H9 (cell line): ENCODE measurements around the gene DDIT4. TPM values are rescaled to one million over a fixed set of nuclear protein-coding genes. Genes with fewer than 3 reads are reported as not detected.

ENCODE experiments used
- DNase-seq: peaks from one replicate; pipeline ENCODE4 v3.0.0-alpha.2; 2017
- H2AFZ ChIP-seq: one replicate; pipeline ENCODE4 v1.6.1; 2013; ENCODE audit warnings: mild to moderate bottlenecking, low read length, control low read depth, moderate library complexity
- H2AK5ac ChIP-seq: 2 replicates; pipeline ENCODE4 v1.6.1; 2013; ENCODE audit warnings: low read length, control low read depth, mixed read lengths; ENCODE audit not compliant: insufficient read length
- H2BK120ac ChIP-seq: one replicate; pipeline ENCODE4 v1.6.1; 2013; ENCODE audit warnings: low read depth, mild to moderate bottlenecking, low read length, control low read depth, inconsistent platforms; ENCODE audit not compliant: poor library complexity, severe bottlenecking
- H2BK12ac ChIP-seq: 2 replicates; pipeline ENCODE4 v1.6.1; 2013; ENCODE audit warnings: low read length, control low read depth, mixed read lengths, low read depth; ENCODE audit not compliant: insufficient read length
- H2BK15ac ChIP-seq: 2 replicates; pipeline ENCODE4 v1.6.1; 2013; ENCODE audit warnings: low read depth, low read length, control low read depth
- H2BK20ac ChIP-seq: one replicate; pipeline ENCODE4 v1.6.1; 2013; ENCODE audit warnings: low read depth, mild to moderate bottlenecking, low read length, control low read depth, inconsistent platforms; ENCODE audit not compliant: poor library complexity, severe bottlenecking
- H2BK5ac ChIP-seq: 2 replicates; pipeline ENCODE4 v1.6.1; 2013; ENCODE audit warnings: low read length, control low read depth, mixed read lengths; ENCODE audit not compliant: insufficient read length
- H3K14ac ChIP-seq: 2 replicates; pipeline ENCODE4 v1.6.1; 2013; ENCODE audit warnings: low read length, control low read depth; ENCODE audit not compliant: insufficient read depth
- H3K18ac ChIP-seq: 2 replicates; pipeline ENCODE4 v1.6.1; 2013; ENCODE audit warnings: low read depth, mild to moderate bottlenecking, mixed read lengths, low read length, control low read depth; ENCODE audit not compliant: insufficient read length
- H3K23ac ChIP-seq: 2 replicates; pipeline ENCODE4 v1.6.1; 2013; ENCODE audit warnings: low read length, control low read depth, mixed read lengths, low read depth; ENCODE audit not compliant: insufficient read length
- H3K23me2 ChIP-seq: 2 replicates; pipeline ENCODE4 v1.6.1; 2013; ENCODE audit warnings: low read depth, mild to moderate bottlenecking, mixed read lengths, low read length, control low read depth; ENCODE audit not compliant: insufficient read length, poor library complexity, severe bottlenecking
- H3K27ac ChIP-seq: 2 replicates; pipeline ENCODE4 v1.5.1; 2013; ENCODE audit warnings: low read length, control low read depth, mixed read lengths, low read depth; ENCODE audit not compliant: insufficient read length
- H3K27me3 ChIP-seq: 2 replicates; pipeline ENCODE4 v1.6.1; 2013; ENCODE audit warnings: low read length, control low read depth, inconsistent platforms; ENCODE audit not compliant: insufficient read depth
- H3K4ac ChIP-seq: 2 replicates; pipeline ENCODE4 v1.6.1; 2013; ENCODE audit warnings: low read depth, mild to moderate bottlenecking, control low read depth, inconsistent platforms, low read length, moderate library complexity
- H3K4me1 ChIP-seq: 2 replicates; pipeline ENCODE4 v1.6.1; 2013; ENCODE audit warnings: low read length, control low read depth, inconsistent platforms; ENCODE audit not compliant: insufficient read depth
- H3K4me2 ChIP-seq: 2 replicates; pipeline ENCODE4 v1.6.1; 2013; ENCODE audit warnings: low read length, control low read depth, mixed read lengths; ENCODE audit not compliant: insufficient read length, insufficient read depth
- H3K56ac ChIP-seq: 2 replicates; pipeline ENCODE4 v1.6.1; 2013; ENCODE audit warnings: low read depth, mild to moderate bottlenecking, mixed read lengths, low read length, control low read depth; ENCODE audit not compliant: insufficient read length
- H3K79me1 ChIP-seq: 2 replicates; pipeline ENCODE4 v1.6.1; 2013; ENCODE audit warnings: low read depth, mild to moderate bottlenecking, moderate library complexity, low read length, control low read depth, inconsistent platforms; ENCODE audit not compliant: insufficient read depth, poor library complexity, severe bottlenecking
- H3K79me2 ChIP-seq: 2 replicates; pipeline ENCODE4 v1.6.1; 2013; ENCODE audit warnings: low read length, control low read depth, inconsistent platforms; ENCODE audit not compliant: insufficient read depth
- H3K9ac ChIP-seq: 2 replicates; pipeline ENCODE4 v1.6.1; 2013; ENCODE audit warnings: low read length, control low read depth, mixed read lengths; ENCODE audit not compliant: insufficient read length; ENCODE audit errors: extremely low read depth
- H3K9me3 ChIP-seq: one replicate; pipeline ENCODE4 v1.6.1; 2013; ENCODE audit warnings: low read depth, low read length, inconsistent platforms; ENCODE audit not compliant: control insufficient read depth
- H3T11ph ChIP-seq: one replicate; pipeline ENCODE4 v1.6.1; 2013; ENCODE audit warnings: mild to moderate bottlenecking, low read length, control low read depth, inconsistent platforms
- H4K20me1 ChIP-seq: one replicate; pipeline ENCODE4 v1.6.1; 2013; ENCODE audit not compliant: control insufficient read depth, insufficient read length, insufficient read depth
- H4K5ac ChIP-seq: 2 replicates; pipeline ENCODE4 v1.6.1; 2013; ENCODE audit warnings: low read depth, mild to moderate bottlenecking, mixed read lengths, low read length, control low read depth; ENCODE audit not compliant: insufficient read length
- H4K8ac ChIP-seq: replicated peaks from 2 replicates; pipeline ENCODE4 v1.6.1; 2013; ENCODE audit warnings: low read length, control low read depth, mixed read lengths, low read depth; ENCODE audit not compliant: insufficient read length
- H4K91ac ChIP-seq: 2 replicates; pipeline ENCODE4 v1.6.1; 2013; ENCODE audit warnings: low read depth, mild to moderate bottlenecking, moderate library complexity, mixed read lengths, low read length, control low read depth; ENCODE audit not compliant: insufficient read length
- H3K27ac Mint-ChIP-seq, 3 experiments: 2 replicates in 2 of 3; 3 replicates in 1 of 3; pipeline ENCODE4 v1.8.0; 2020 to 2021; ENCODE audit warnings: mixed read lengths in 3 of 3, mild to moderate bottlenecking in 1 of 3, moderate library complexity in 1 of 3
- H3K27me3 Mint-ChIP-seq: 2 replicates; pipeline ENCODE4 v1.8.0; 2021; ENCODE audit warnings: low read depth, mild to moderate bottlenecking, moderate library complexity, mixed read lengths
- H3K36me3 Mint-ChIP-seq, 3 experiments: 2 replicates in 2 of 3; 3 replicates in 1 of 3; pipeline ENCODE4 v1.8.0; 2020 to 2021; ENCODE audit warnings: low read depth in 3 of 3, mixed read lengths in 3 of 3; ENCODE audit not compliant: insufficient read depth in 1 of 3
- H3K4me1 Mint-ChIP-seq, 2 experiments: 2 replicates each; pipeline ENCODE4 v1.8.0; 2020; ENCODE audit warnings: mixed read lengths in 2 of 2
- H3K4me3 Mint-ChIP-seq, 2 experiments: 2 replicates in 1 of 2; 3 replicates in 1 of 2; pipeline ENCODE4 v1.8.0; 2020 to 2021; ENCODE audit warnings: mild to moderate bottlenecking in 2 of 2, mixed read lengths in 2 of 2, moderate library complexity in 1 of 2
- H3K9me3 Mint-ChIP-seq, 2 experiments: 2 replicates in 1 of 2; 3 replicates in 1 of 2; pipeline ENCODE4 v1.8.0; 2020; ENCODE audit warnings: mild to moderate bottlenecking in 2 of 2, mixed read lengths in 2 of 2, moderate library complexity in 1 of 2
- CTCF ChIP-seq: fragments of 200-600 bp; sonication (generic); conservative IDR thresholded peaks from 3 replicates; pipeline ENCODE4 v1.8.0; 2021; ENCODE audit warnings: antibody characterized with exemption, mild to moderate bottlenecking
- WGBS: extraction: QIAGEN DNeasy Blood & Tissue Kit; methylation state at CpG from one replicate; pipeline ENCODE4 v1.1.7; 2013; ENCODE audit warnings: missing lambda C conversion rate, low lambda C conversion rate, mixed read lengths; ENCODE audit not compliant: insufficient read length; ENCODE audit errors: extremely low coverage; 5-methylcytosine and 5-hydroxymethylcytosine counted together
- total RNA-seq: library from RNA; stranded (reverse); gene quantifications from 2 replicates; pipeline ENCODE4 v1.2.1, GENCODE V29; 2021

The DDIT4 gene
- total RNA-seq, 1 experiment from 2014 or later = 84.0 TPM

GRCh38 chr10:72240371-72240770, 33.4 kb upstream of the DDIT4 start:
- H3T11ph ChIP-seq = no peak overlapping the region
- no peak overlapping the region for H3K56ac ChIP-seq
- WGBS = no CpG with 5 or more reads among the region's 7 CpGs
- H2BK12ac ChIP-seq = no peak overlapping the region
- Mint-ChIP-seq H3K4me3 (no peak overlapping the region), H3K4me1 (peaks cover 8 to 13% of the 10 kb centered on the region in 2 experiments), H3K27ac (no peak overlapping the region), H3K9me3 (no peaks in the 10 kb centered on the region), H3K27me3 (no peaks in the 10 kb centered on the region), H3K36me3 (peaks cover 2 to 8% (median 8%) of the 10 kb centered on the region in 3 experiments; a peak in 5 of 7 replicates)
- no peak overlapping the region for H4K8ac ChIP-seq
- no peaks in the 10 kb centered on the region for H3K23me2 ChIP-seq
- no peaks in the 10 kb centered on the region for H3K9me3 ChIP-seq
- no peak overlapping the region for H3K27ac ChIP-seq
- no peak overlapping the region for H3K18ac ChIP-seq
- no peak overlapping the region for H3K9ac ChIP-seq
- no peaks in the 10 kb centered on the region for H4K20me1 ChIP-seq
- no peaks in the 10 kb centered on the region for H3K79me2 ChIP-seq
- H3K79me1 ChIP-seq = no peaks in the 10 kb centered on the region
- H3K27me3 ChIP-seq = no peaks in the 10 kb centered on the region
- no peak overlapping the region for H4K5ac ChIP-seq
- no peak overlapping the region for H2BK120ac ChIP-seq
- no peak overlapping the region for H3K4ac ChIP-seq
- no peak overlapping the region for H2BK20ac ChIP-seq
- DNase-seq = no peak
- H3K14ac ChIP-seq = no peak overlapping the region
- H2AFZ ChIP-seq = no peak overlapping the region
- no peak overlapping the region for H2AK5ac ChIP-seq
- no peaks in the 10 kb centered on the region; the same call in 1 of the 2 replicates for H3K4me1 ChIP-seq
- no peak overlapping the region for H3K4me2 ChIP-seq
- H2BK5ac ChIP-seq = no peak overlapping the region
- no peak for TF ChIP-seq CTCF
- no peak overlapping the region for H4K91ac ChIP-seq
- no peak overlapping the region for H2BK15ac ChIP-seq
- no peak overlapping the region for H3K23ac ChIP-seq
